ENCODE measurements around the gene U2AF1L4. TPM values are rescaled to one million over a fixed set of nuclear protein-coding genes. Genes with fewer than 3 reads are reported as not detected.
"Not testable (repeated sequence)": the region's sequence is repeated elsewhere in the genome, so short reads cannot be mapped to it uniquely, and the experiment has no call there.

U2AF1L4 gene
- total RNA-seq, 1 experiment from 2014 or later = 6.3 TPM

GRCh38 chr19:35731353-35731752 lies 13.9 kb downstream of the U2AF1L4 start:
- in situ Hi-C loops (cut with HindIII; ENCODE audit: low sequenced_read_pairs) = no loop called here
- DNase-seq (ENCODE audit: low spot score) = no peak

- in situ Hi-C loops (cut with HindIII; ENCODE audit: low sequenced_read_pairs) = no loop called here
Observed at GRCh38 chr19:35730326-35730725, 14.9 kb downstream of the U2AF1L4 start.

GRCh38 chr19:35729763-35730162 lies 15.5 kb downstream of the U2AF1L4 start:
- in situ Hi-C loops (cut with HindIII; ENCODE audit: low sequenced_read_pairs) = no loop called here
- DNase-seq (ENCODE audit: low spot score) = no peak

More at GRCh38 chr19:35730326-35730725, 14.9 kb downstream of the U2AF1L4 start:
- DNase-seq (ENCODE audit: low spot score) = no peak

GRCh38 chr19:35729021-35729420 lies 16.2 kb downstream of the U2AF1L4 start:
- no peak for DNase-seq (ENCODE audit: low spot score)
- in situ Hi-C loops (cut with HindIII; ENCODE audit: low sequenced_read_pairs) = no loop called here

- DNase-seq (ENCODE audit: low spot score) = no peak
- in situ Hi-C loops (cut with HindIII; ENCODE audit: low sequenced_read_pairs) = no loop called here
Observed at GRCh38 chr19:35727956-35728706, 17.1 kb downstream of the U2AF1L4 start.

- in situ Hi-C loops (cut with HindIII; ENCODE audit: low sequenced_read_pairs) = no loop called here
- DNase-seq (ENCODE audit: low spot score) = no peak
Observed at GRCh38 chr19:35727053-35727955, 17.9 kb downstream of the U2AF1L4 start.

- in situ Hi-C loops (cut with HindIII; ENCODE audit: low sequenced_read_pairs) = no loop called here
- DNase-seq (ENCODE audit: low spot score) = no peak
Observed at GRCh38 chr19:35725216-35725861, 19.9 kb downstream of the U2AF1L4 start.

GRCh38 chr19:35724560-35724959 lies 20.7 kb downstream of the U2AF1L4 start:
- no peak for DNase-seq (ENCODE audit: low spot score)
- in situ Hi-C loops (cut with HindIII; ENCODE audit: low sequenced_read_pairs) = no loop called here

GRCh38 chr19:35724132-35724531 lies 21.1 kb downstream of the U2AF1L4 start:
- DNase-seq (ENCODE audit: low spot score); in situ Hi-C loops (cut with HindIII; ENCODE audit: low sequenced_read_pairs): not testable (repeated sequence)

GRCh38 chr19:35723671-35724070 lies 21.5 kb downstream of the U2AF1L4 start:
- no peak for DNase-seq (ENCODE audit: low spot score)
- in situ Hi-C loops (cut with HindIII; ENCODE audit: low sequenced_read_pairs) = no loop called here

GRCh38 chr19:35722897-35723296 lies 22.3 kb downstream of the U2AF1L4 start:
- in situ Hi-C loops (cut with HindIII; ENCODE audit: low sequenced_read_pairs) = no loop called here
- DNase-seq (ENCODE audit: low spot score) = no peak

GRCh38 chr19:35722461-35722860 lies 22.8 kb downstream of the U2AF1L4 start:
- in situ Hi-C loops (cut with HindIII; ENCODE audit: low sequenced_read_pairs) = no loop called here
- no peak for DNase-seq (ENCODE audit: low spot score)

GRCh38 chr19:35721374-35721773 lies 23.8 kb downstream of the U2AF1L4 start:
- in situ Hi-C loops (cut with HindIII; ENCODE audit: low sequenced_read_pairs) = no loop called here
- DNase-seq (ENCODE audit: low spot score) = no peak

- no peak for DNase-seq (ENCODE audit: low spot score)
- in situ Hi-C loops (cut with HindIII; ENCODE audit: low sequenced_read_pairs) = no loop called here
Observed at GRCh38 chr19:35720648-35721047, 24.6 kb downstream of the U2AF1L4 start.

- no peak for DNase-seq (ENCODE audit: low spot score)
- in situ Hi-C loops (cut with HindIII; ENCODE audit: low sequenced_read_pairs) = no loop called here
Observed at GRCh38 chr19:35720163-35720524, 25.1 kb downstream of the U2AF1L4 start.

- in situ Hi-C loops (cut with HindIII; ENCODE audit: low sequenced_read_pairs) = no loop called here
- no peak for DNase-seq (ENCODE audit: low spot score)
Observed at GRCh38 chr19:35719402-35720162, 25.6 kb downstream of the U2AF1L4 start.

- no peak for DNase-seq (ENCODE audit: low spot score)
- in situ Hi-C loops (cut with HindIII; ENCODE audit: low sequenced_read_pairs) = no loop called here
Observed at GRCh38 chr19:35718345-35719041, 26.7 kb downstream of the U2AF1L4 start.

GRCh38 chr19:35717665-35718344 lies 27.4 kb downstream of the U2AF1L4 start, which contains the start of gene KMT2B:
Gene KMT2B (plus strand): TSS chr19:35718003. CDS start chr19:35718019, 16 bp downstream.
- in situ Hi-C loops (cut with HindIII; ENCODE audit: low sequenced_read_pairs) = no loop called here
- no peak for DNase-seq (ENCODE audit: low spot score)
